Spinal cord (tissue), 10 donors: Measurements from ENCODE around the gene AMDHD1. TPM values are rescaled to one million over a fixed set of nuclear protein-coding genes. Genes with fewer than 3 reads are reported as not detected.
A peak's percentile ranks its signal among the peaks of the same experiment; 100 is the strongest.

Source experiments
- DNase-seq, 6 donors: peaks; one replicate each; pipeline versions ENCODE4 v3.0.0 to v3.0.0-alpha.2; 2013 to 2015; ENCODE audit warnings: low spot score in 6 of 6, low read depth in 4 of 6
- H3K27ac ChIP-seq: one replicate; pipeline ENCODE4 v1.5.1; 2013; ENCODE audit warnings: low read depth, low read length, control low read depth
- H3K27me3 ChIP-seq: one replicate; pipeline ENCODE4 v1.6.1; 2013; ENCODE audit warnings: low read length; ENCODE audit not compliant: control insufficient read depth, insufficient read depth
- H3K36me3 ChIP-seq: one replicate; pipeline ENCODE4 v1.6.1; 2013; ENCODE audit warnings: low read length; ENCODE audit not compliant: control insufficient read depth, insufficient read depth
- H3K4me1 ChIP-seq: one replicate; pipeline ENCODE4 v1.6.1; 2013; ENCODE audit warnings: low read length; ENCODE audit not compliant: control insufficient read depth, insufficient read depth
- H3K4me3 ChIP-seq: one replicate; pipeline ENCODE4 v1.5.1; 2013; ENCODE audit warnings: low read depth, low read length, control low read depth
- H3K9me3 ChIP-seq: one replicate; pipeline ENCODE4 v1.6.1; 2013; ENCODE audit warnings: low read length; ENCODE audit not compliant: control insufficient read depth, insufficient read depth
- WGBS: methylation state at CpG from one replicate; pipeline ENCODE4 v1.1.5; 2013; ENCODE audit warnings: missing lambda C conversion rate; ENCODE audit not compliant: insufficient coverage; 5-methylcytosine and 5-hydroxymethylcytosine counted together
- polyA plus RNA-seq, 2 donors: library from polyadenylated mRNA; unstranded; fragments of 120-200 nt; gene quantifications; one replicate each; pipeline ENCODE4 v1.2.1, GENCODE V29; 2013; ENCODE audit not compliant: insufficient read length in 2 of 2
- total RNA-seq, 2 donors: library from RNA; depleted of rRNA in 1 of 2; stranded (reverse); fragments of 120-200 nt in 1 of 2; fragments of >200 nt in 1 of 2; gene quantifications; one replicate each; pipeline versions ENCODE4 v1.2.3 to v1.2.4, GENCODE V29; 2013 to 2014
- donor health status: healthy.

Gene AMDHD1
- total and polyA plus RNA-seq, 4 donors = 0.33 to 0.87 (median 0.54) TPM

DNA sequence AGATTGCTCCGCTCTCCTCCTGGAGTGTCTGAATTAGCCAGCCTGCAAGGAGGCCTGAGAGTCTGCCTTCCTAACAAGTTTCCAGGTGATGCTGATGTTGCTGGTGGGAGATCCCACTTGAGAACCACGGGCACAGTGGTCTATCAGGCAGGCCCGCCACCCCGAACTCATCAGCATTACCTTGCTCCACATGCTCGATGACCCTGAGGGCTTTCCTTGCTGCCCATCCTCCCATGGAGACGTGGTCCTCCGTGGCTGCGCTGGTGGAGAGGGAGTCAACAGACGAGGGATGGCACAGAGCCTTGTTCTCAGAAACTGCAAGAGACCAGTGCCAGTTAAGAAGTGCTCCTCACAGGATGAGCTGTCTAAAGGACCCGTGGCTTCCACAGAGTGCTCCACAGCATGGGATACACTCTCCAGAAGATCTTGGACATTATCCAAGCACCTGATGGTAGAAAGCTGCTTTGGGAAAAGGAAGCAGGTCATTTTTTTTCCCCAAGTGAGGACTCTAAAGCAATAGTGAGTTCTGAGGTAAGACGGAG lies 34.7 kb downstream of the AMDHD1 start:
- Histone ChIP-seq H3K9me3 (no peaks in the 10 kb centered on the region), H3K4me1 (no peaks in the 10 kb centered on the region), H3K36me3 (no peaks in the 10 kb centered on the region), H3K4me3 (no peak overlapping the region), H3K27me3 (no peaks in the 10 kb centered on the region), H3K27ac (no peak overlapping the region)
- WGBS = 90% methylated on average over 9 of the region's 11 CpGs
- no peak for DNase-seq

GRCh38 chr12:95978351-95978750 lies 35.2 kb downstream of the AMDHD1 start:
- 95% methylated on average over 3 of the region's 5 CpGs for WGBS
- H3K36me3 ChIP-seq = no peaks in the 10 kb centered on the region
- no peaks in the 10 kb centered on the region for H3K9me3 ChIP-seq
- no peaks in the 10 kb centered on the region for H3K4me1 ChIP-seq
- no peak for DNase-seq
- H3K27ac ChIP-seq = no peak overlapping the region
- H3K27me3 ChIP-seq = no peaks in the 10 kb centered on the region
- H3K4me3 ChIP-seq = no peak overlapping the region

GRCh38 chr12:95978774-95979173 lies 35.6 kb downstream of the AMDHD1 start:
- Histone ChIP-seq H3K4me3 (no peak overlapping the region), H3K9me3 (no peaks in the 10 kb centered on the region), H3K36me3 (no peaks in the 10 kb centered on the region), H3K4me1 (no peaks in the 10 kb centered on the region), H3K27ac (no peak overlapping the region), H3K27me3 (no peaks in the 10 kb centered on the region)
- WGBS = 100% methylated on average over 1 of the region's 3 CpGs
- DNase-seq = no peak

DNA sequence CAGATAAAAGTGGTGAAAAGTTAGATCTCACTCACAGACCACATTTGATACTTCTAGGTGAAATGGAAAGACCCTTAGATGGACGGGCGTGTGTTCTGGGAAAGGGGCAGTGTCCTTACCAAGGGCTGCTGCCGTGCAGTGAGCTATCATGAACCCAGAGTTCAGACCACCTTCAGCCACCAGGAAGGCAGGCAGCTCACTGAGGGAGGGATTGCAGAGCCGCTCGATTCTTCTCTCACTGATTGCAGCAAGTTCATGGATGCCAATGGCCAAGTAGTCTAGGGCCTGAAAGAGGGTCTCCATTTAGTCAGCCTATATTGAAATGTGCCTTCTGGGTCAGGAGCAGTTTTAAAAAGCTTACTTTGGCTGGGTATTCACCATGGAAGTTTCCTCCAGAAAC lies 37.3 kb downstream of the AMDHD1 start:
- H3K27ac ChIP-seq = no peak overlapping the region

DNA sequence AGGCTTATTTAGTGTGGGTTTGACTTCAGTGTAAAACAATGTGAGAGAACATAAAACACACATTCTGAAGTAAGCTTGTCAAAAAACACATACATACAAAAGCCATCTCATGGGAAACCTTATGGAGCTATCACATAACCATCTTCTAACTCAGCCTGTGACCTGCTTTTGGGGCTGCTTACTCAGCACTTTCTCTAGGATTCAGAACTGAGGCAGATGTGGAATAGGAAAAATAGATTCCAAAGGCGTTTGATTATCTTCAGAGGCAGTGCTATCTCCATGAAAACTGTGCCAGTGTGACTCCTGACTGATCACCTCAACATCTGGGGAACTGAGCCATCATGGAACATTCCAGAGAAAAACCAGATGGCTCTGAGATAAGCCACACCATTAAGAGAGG lies 39.5 kb downstream of the AMDHD1 start:
- Histone ChIP-seq H3K27me3 (no peaks in the 10 kb centered on the region), H3K27ac (no peak overlapping the region), H3K4me1 (no peaks in the 10 kb centered on the region), H3K9me3 (no peaks in the 10 kb centered on the region), H3K36me3 (no peaks in the 10 kb centered on the region), H3K4me3 (no peak overlapping the region)
- no peak for DNase-seq
- no CpG with 5 or more reads among the region's 1 CpG for WGBS

More for the DNA sequence above, 37.3 kb downstream of the AMDHD1 start:
- Histone ChIP-seq H3K27me3 (no peaks in the 10 kb centered on the region), H3K4me3 (no peak overlapping the region), H3K9me3 (no peaks in the 10 kb centered on the region), H3K4me1 (no peaks in the 10 kb centered on the region), H3K36me3 (no peaks in the 10 kb centered on the region)
- DNase-seq = no peak
- 88% methylated on average over 5 of the region's 5 CpGs for WGBS

DNA sequence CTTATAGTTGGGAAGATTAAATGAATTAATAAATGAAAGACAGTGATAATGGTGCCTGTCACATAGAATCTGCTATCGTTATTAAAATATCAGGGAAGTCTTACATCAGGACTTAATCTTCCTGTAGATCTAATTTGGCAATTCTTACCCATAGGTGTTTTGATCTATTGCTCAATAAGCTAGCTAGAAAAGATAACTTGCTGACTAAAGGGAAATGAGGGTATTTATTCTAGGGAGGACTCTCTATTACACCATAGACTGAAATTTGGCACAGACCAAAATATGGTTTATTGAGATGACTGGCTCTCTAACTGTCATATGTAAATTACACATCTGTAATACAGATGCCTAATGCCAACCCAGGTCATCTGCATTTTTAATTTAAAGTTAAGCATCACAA lies 41.6 kb downstream of the AMDHD1 start:
- no peak for DNase-seq
- Histone ChIP-seq H3K27ac (no peak overlapping the region), H3K4me3 (no peak overlapping the region), H3K4me1 (no peaks in the 10 kb centered on the region), H3K27me3 (no peaks in the 10 kb centered on the region), H3K9me3 (no peaks in the 10 kb centered on the region), H3K36me3 (no peaks in the 10 kb centered on the region)
- WGBS = no CpG with 5 or more reads among the region's 1 CpG

DNA sequence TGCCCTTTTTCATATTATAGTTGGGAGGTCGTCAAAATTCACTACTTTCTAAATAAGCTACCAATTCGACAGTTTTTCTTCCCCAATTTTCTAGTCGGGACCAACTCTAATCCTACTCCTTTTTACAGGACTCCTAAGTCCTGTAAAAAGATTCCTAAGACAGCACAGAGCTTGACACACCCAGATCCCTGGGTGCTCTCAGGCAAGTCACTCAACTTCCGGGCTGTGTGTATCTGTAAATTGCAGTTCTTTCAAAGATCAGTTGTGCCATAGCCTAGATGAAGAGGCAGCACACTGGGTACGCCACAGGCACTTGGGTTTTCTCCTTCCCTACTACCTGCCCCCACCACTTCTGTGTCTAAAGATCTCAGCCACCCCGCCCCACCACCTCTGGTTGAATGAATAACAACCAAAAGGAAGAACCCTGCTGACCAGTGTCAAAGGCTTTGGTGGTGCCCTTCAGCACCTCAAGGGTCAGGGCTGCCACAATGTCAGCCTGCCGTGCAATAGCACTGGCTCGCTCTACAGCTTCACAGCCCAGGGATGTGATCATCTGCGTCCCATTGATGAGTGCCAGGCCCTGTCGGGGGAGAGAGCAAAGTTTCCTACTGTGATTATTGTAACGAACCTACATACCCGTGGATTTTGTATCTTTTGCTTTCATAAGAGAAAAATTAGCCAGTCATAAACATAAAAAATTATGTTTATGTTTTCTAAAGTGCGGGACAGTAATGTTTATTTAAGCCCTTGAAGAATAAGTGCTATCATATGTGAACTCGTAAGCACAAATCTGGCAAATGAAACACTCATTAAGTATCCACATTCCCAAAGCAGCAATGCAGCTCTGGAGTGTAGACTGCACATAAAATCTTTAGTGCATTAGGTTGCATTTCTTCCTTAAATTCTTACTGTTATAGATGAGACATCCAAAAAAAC lies 43.8 kb downstream of the AMDHD1 start:
- WGBS = 70% methylated on average over 8 of the region's 14 CpGs
- Histone ChIP-seq H3K36me3 (no peaks in the 10 kb centered on the region), H3K9me3 (no peaks in the 10 kb centered on the region), H3K4me3 (no peak overlapping the region), H3K27me3 (no peaks in the 10 kb centered on the region), H3K4me1 (no peaks in the 10 kb centered on the region), H3K27ac (no peak overlapping the region)
- peak in 1 of 6 donors; percentile 48 for DNase-seq

DNA sequence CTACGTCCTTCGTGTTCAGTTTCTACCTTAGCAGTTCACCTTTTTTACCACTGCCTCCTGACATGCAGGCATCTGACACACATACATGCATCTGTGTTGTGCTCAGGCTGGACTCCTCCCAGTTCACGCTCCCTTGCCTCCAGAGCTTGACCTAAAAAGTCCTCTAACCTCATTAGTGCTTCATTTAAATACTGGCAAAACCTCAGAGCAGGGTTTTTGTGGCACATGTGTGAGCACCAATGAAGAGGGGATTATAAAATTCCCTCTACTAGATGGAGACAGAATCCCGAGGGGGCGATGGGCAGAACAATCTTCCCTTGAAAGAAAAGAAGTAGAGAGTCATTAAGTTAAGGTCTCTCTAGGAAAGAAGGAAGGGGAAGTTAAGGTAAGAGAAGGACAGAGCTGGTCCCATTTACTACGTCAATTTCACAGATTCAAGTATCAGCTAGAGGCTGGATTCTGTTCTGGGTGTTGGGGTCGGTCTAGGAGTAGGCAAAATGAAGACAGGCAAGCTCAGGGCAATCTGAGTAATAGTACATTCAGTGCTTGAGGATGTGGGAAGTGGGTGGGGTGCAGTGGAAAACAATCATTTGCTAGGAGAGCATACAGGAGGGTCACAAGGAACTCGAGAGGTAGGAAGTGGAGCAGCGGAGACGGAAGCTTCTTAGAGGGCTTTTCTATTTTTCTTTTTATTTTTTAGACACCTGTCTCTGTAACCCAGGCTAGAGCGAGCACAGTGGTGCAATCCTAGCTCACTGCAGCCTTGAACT lies 45.6 kb downstream of the AMDHD1 start:
- no peaks in the 10 kb centered on the region for H3K36me3 ChIP-seq
- H3K4me3 ChIP-seq = no peak overlapping the region
- H3K4me1 ChIP-seq = no peaks in the 10 kb centered on the region
- DNase-seq = no peak
- no peaks in the 10 kb centered on the region for H3K9me3 ChIP-seq
- WGBS = 82% methylated on average over 7 of the region's 11 CpGs
- H3K27ac ChIP-seq = no peak overlapping the region
- no peaks in the 10 kb centered on the region for H3K27me3 ChIP-seq

GRCh38 chr12:95989504-95990123 lies 46.5 kb downstream of the AMDHD1 start:
- Histone ChIP-seq H3K27me3 (no peaks in the 10 kb centered on the region), H3K4me3 (no peak overlapping the region), H3K36me3 (no peaks in the 10 kb centered on the region), H3K9me3 (no peaks in the 10 kb centered on the region), H3K27ac (no peak overlapping the region), H3K4me1 (no peaks in the 10 kb centered on the region)
- WGBS = 82% methylated on average over 3 of the region's 4 CpGs
- DNase-seq = no peak
